A673 (cell line): ENCODE measurements around the gene ZNF668. TPM values are rescaled to one million over a fixed set of nuclear protein-coding genes. Genes with fewer than 3 reads are reported as not detected.
"Not testable (repeated sequence)": the region's sequence is repeated elsewhere in the genome, so short reads cannot be mapped to it uniquely, and the experiment has no call there.

Experiments
- BruUV-seq: library from RNA; stranded (reverse); fragments of 400-500 nt; replicated peaks from 2 replicates; lab custom pipeline; 2021; lab: Mats Ljungman, UMichigan
- CTCF ChIA-PET: fragments of 300-600 bp; sonication (Branson Sonifier 250); formaldehyde crosslinking; loops from one replicate; lab custom pipeline; 2022; ENCODE audit warnings: antibody characterized with exemption; lab: Charles Lee
- POLR2A ChIA-PET: fragments of 300-600 bp; sonication (Branson Sonifier 250); formaldehyde crosslinking; loops from one replicate; lab custom pipeline; 2022; ENCODE audit warnings: antibody characterized with exemption; ENCODE audit not compliant: low non-redundant PET; lab: Charles Lee
- DNase-seq: peaks from one replicate; pipeline ENCODE4 v3.0.0-alpha.2; 2015; ENCODE audit warnings: low spot score
- H3K27ac ChIP-seq: fragments of 200-600 bp; sonication (generic); 2 replicates; pipeline ENCODE4 v1.5.1; 2016; ENCODE audit warnings: mixed run types, low read depth, mild to moderate bottlenecking, mixed read lengths, antibody characterized with exemption, low read length; ENCODE audit not compliant: poor library complexity, severe bottlenecking
- H3K27me3 ChIP-seq: fragments of 200-600 bp; sonication (generic); replicated peaks from 2 replicates; pipeline ENCODE4 v1.6.1; 2017; ENCODE audit warnings: mixed run types, low read depth, mild to moderate bottlenecking, mixed read lengths, antibody characterized with exemption, low read length; ENCODE audit not compliant: insufficient read depth, poor library complexity
- H3K36me3 ChIP-seq: fragments of 200-600 bp; sonication (generic); 2 replicates; pipeline ENCODE4 v1.6.1; 2016; ENCODE audit warnings: mixed run types, mild to moderate bottlenecking, mixed read lengths, antibody characterized with exemption, low read length; ENCODE audit not compliant: insufficient read depth, poor library complexity, severe bottlenecking
- H3K4me1 ChIP-seq: fragments of 200-600 bp; sonication (generic); 2 replicates; pipeline ENCODE4 v1.6.1; 2017; ENCODE audit warnings: mixed run types, mild to moderate bottlenecking, mixed read lengths, antibody characterized with exemption, low read length; ENCODE audit not compliant: insufficient read depth, poor library complexity, severe bottlenecking
- H3K4me3 ChIP-seq: fragments of 200-600 bp; sonication (generic); 2 replicates; pipeline ENCODE4 v1.5.1; 2016; ENCODE audit warnings: low read depth, mixed run types, mild to moderate bottlenecking, mixed read lengths, low read length; ENCODE audit not compliant: poor library complexity, severe bottlenecking
- H3K9me3 ChIP-seq: fragments of 200-600 bp; sonication (generic); 2 replicates; pipeline ENCODE4 v1.6.1; 2016; ENCODE audit warnings: mixed run types, low read depth, mild to moderate bottlenecking, mixed read lengths, antibody characterized with exemption, low read length; ENCODE audit not compliant: poor library complexity, severe bottlenecking
- CTCF ChIP-seq: fragments of 300-800, 200-600 bp; sonication (generic); conservative IDR thresholded peaks from 2 replicates; pipeline ENCODE4 v1.5.1; 2017; ENCODE audit warnings: low read depth, mild to moderate bottlenecking, antibody characterized with exemption, low read length, moderate library complexity, mixed read lengths
- EZH2 ChIP-seq: fragments of 200-600 bp; sonication (generic); IDR thresholded peaks from 2 replicates; pipeline ENCODE4 v1.6.1; 2017; ENCODE audit warnings: borderline replicate concordance, low read depth, mild to moderate bottlenecking, mixed read lengths, antibody characterized with exemption, low read length; ENCODE audit not compliant: poor library complexity, severe bottlenecking
- intact Hi-C: fragments of 100-400 bp; cut with micrococcal nuclease; formaldehyde crosslinking; loops from one replicate; pipeline ENCODE4 v1.10.0; 2022; ENCODE audit not compliant: unreplicated experiment
- total RNA-seq: library from RNA; stranded (reverse); gene quantifications from 2 replicates; pipeline ENCODE4 v1.2.3, GENCODE V29; 2021

ZNF668 gene
- total RNA-seq, 1 experiment from 2014 or later = 19.8 TPM

- Histone ChIP-seq H3K27me3 (no peaks in the 10 kb centered on the region), H3K4me1 (no peaks in the 10 kb centered on the region), H3K9me3 (no peaks in the 10 kb centered on the region), H3K4me3 (no peak overlapping the region), H3K36me3 (no peaks in the 10 kb centered on the region), H3K27ac (no peak overlapping the region)
- POLR2A ChIA-PET = no interaction called here
- intact Hi-C loops = no loop called here
- BruUV-seq = no TSS peak
- CTCF ChIA-PET = no interaction called here
- TF ChIP-seq EZH2 = no peak
- no peak for TF ChIP-seq CTCF
- DNase-seq = no peak
Observed at GRCh38 chr16:31020536-31020935, 53.5 kb downstream of the ZNF668 start.

DNA sequence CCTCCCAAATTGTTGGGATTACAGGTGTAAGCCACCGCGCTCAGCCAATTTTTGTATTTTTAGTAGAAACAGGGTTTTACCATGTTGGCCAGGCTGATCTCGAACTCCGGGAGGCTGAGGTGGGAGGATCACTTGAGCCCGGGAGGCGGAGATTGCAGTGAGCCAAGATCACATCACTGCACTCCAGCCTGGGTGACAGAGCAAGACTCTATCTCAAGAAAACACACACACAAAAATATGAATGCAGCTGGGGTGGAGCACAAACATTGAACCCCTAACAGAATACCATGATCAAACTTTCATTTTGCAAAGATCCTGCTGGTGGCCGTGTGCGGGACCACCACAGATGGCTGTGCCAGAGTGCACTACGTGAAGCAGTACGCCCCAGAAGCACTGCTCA is 56.3 kb downstream of the ZNF668 start:
- CTCF ChIA-PET, H3K4me3 ChIP-seq, BruUV-seq, H3K27ac ChIP-seq, DNase-seq, H3K9me3 ChIP-seq, intact Hi-C loops, H3K4me1 ChIP-seq, POLR2A ChIA-PET, H3K36me3 ChIP-seq, H3K27me3 ChIP-seq: not testable (repeated sequence)

DNA sequence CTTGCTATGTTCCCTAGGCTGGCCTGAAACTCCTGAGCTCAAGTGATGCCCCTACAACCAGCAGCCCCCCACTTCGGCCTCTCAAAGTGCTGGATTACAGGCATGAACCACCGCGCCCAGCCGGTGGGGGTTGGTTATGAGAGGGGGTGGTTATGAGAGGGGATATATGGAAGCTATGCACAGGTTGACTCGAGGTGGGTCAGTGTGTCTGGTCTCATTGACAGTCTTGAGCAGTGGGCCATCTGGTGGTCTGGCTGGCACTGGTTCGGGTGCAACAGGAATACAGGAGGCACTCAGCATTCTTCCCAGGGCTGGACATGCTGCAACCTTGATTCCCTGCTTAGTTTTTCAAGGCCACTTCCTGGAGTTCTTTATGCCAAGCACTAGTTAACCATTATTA is 58.0 kb downstream of the ZNF668 start:
- Histone ChIP-seq H3K4me1 (no peaks in the 10 kb centered on the region), H3K27ac (no peak overlapping the region), H3K4me3 (no peak overlapping the region), H3K27me3 (peaks cover 12% of the 10 kb centered on the region), H3K9me3 (no peaks in the 10 kb centered on the region), H3K36me3 (no peaks in the 10 kb centered on the region)
- no peak for DNase-seq
- CTCF ChIA-PET = no interaction called here
- POLR2A ChIA-PET = interaction anchor here (0.6 kb wide), 1 partner anchor 208 kb away, joined by 8 read pairs; no protein-coding TSS in a partner anchor
- BruUV-seq = no TSS peak
- intact Hi-C loops = no loop called here
- TF ChIP-seq CTCF (no peak), EZH2 (no peak)

DNA sequence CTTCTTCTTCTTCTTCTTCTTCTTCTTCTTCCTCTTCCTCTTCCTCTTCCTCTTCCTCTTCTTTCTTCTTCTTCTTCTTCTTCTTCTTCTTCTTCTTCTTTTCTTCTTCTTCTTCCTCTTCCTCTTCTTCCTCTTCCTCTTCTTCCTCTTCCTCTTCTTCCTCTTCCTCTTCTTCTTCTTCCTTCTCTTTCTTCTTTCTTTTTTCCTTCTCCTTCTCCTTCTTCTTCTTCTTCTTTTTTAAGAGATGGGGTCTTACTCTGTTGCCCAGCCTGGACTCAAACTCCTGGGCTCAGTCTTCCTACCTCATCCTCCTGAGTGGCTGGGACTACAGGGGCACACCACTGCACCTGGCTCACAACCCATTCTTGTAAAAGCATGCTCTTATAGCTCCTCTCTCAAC is 60.7 kb downstream of the ZNF668 start:
- H3K4me1 ChIP-seq, intact Hi-C loops, POLR2A ChIA-PET, DNase-seq, H3K4me3 ChIP-seq, H3K27ac ChIP-seq, BruUV-seq, H3K9me3 ChIP-seq, H3K36me3 ChIP-seq, CTCF ChIA-PET: not testable (repeated sequence)
- H3K27me3 ChIP-seq = peaks cover 23% of the 10 kb centered on the region

GRCh38 chr16:31011815-31012214 is 62.2 kb downstream of the ZNF668 start:
- BruUV-seq, H3K9me3 ChIP-seq, H3K4me1 ChIP-seq, H3K27ac ChIP-seq, intact Hi-C loops, CTCF ChIA-PET, DNase-seq, H3K4me3 ChIP-seq, H3K36me3 ChIP-seq, POLR2A ChIA-PET: not testable (repeated sequence)
- peaks cover 23% of the 10 kb centered on the region for H3K27me3 ChIP-seq
